H1 (cell line): ENCODE data around the gene APAF1. TPM values are rescaled to one million over a fixed set of nuclear protein-coding genes. Genes with fewer than 3 reads are reported as not detected.

Source experiments
- CTCF ChIA-PET: fragments of 300-600 bp; sonication (Branson Sonifier 250); formaldehyde crosslinking; loops from one replicate; lab custom pipeline; 2021; ENCODE audit not compliant: partially characterized antibody; lab: Charles Lee
- POLR2A ChIA-PET: fragments of 300-600 bp; sonication (Branson Sonifier 250); formaldehyde crosslinking; loops from one replicate; lab custom pipeline; 2021; ENCODE audit warnings: inconsistent platforms; ENCODE audit not compliant: partially characterized antibody; lab: Charles Lee
- DNase-seq, 2 experiments: peaks; one replicate each; pipeline versions ENCODE4 v3.0.0 to v3.0.0-alpha.2; 2010 to 2022; ENCODE audit warnings: low spot score in 2 of 2, low read depth in 1 of 2, mixed read lengths in 1 of 2
- FAIRE-seq: peaks from 2 replicates; lab custom pipeline; 2011; peaks lifted over from hg19 to GRCh38; lab: Jason Lieb, UNC
- H2AFZ ChIP-seq: 2 replicates; pipeline ENCODE4 v1.8.1; 2012; ENCODE audit warnings: low read length, inconsistent platforms
- H2AK5ac ChIP-seq: 2 replicates; pipeline ENCODE4 v1.6.1; 2013; ENCODE audit warnings: low read depth, low read length
- H2BK120ac ChIP-seq: replicated peaks from 2 replicates; pipeline ENCODE3; 2013; ENCODE audit warnings: low read depth, low read length, inconsistent platforms
- H2BK12ac ChIP-seq: 2 replicates; pipeline ENCODE4 v1.6.1; 2013; ENCODE audit warnings: low read depth, low read length
- H2BK15ac ChIP-seq: 2 replicates; pipeline ENCODE4 v1.6.1; 2013; ENCODE audit warnings: low read length
- H2BK20ac ChIP-seq: 2 replicates; pipeline ENCODE4 v1.6.1; 2013; ENCODE audit warnings: low read length
- H2BK5ac ChIP-seq: 2 replicates; pipeline ENCODE4 v1.6.1; 2013; ENCODE audit warnings: low read depth, low read length
- H3K14ac ChIP-seq: 2 replicates; pipeline ENCODE4 v1.6.1; 2013; ENCODE audit warnings: inconsistent platforms; ENCODE audit not compliant: insufficient read length
- H3K18ac ChIP-seq: 2 replicates; pipeline ENCODE4 v1.6.1; 2013; ENCODE audit warnings: low read length; ENCODE audit errors: extremely low read depth
- H3K23ac ChIP-seq: 2 replicates; pipeline ENCODE4 v1.6.1; 2013; ENCODE audit warnings: inconsistent platforms; ENCODE audit not compliant: insufficient read length
- H3K23me2 ChIP-seq: 2 replicates; pipeline ENCODE4 v1.6.1; 2013; ENCODE audit warnings: low read depth, low read length
- H3K27ac ChIP-seq: 2 replicates; pipeline ENCODE4 v1.6.1; 2011; ENCODE audit warnings: low read depth, low read length, inconsistent platforms
- H3K27me3 ChIP-seq, 4 experiments: replicated peaks in 1 of 4; 1 replicate in 1 of 4; 2 replicates in 3 of 4; pipeline versions ENCODE4 v1.6.1 to v1.8.1; 2011 to 2013; ENCODE audit warnings: low read length in 3 of 4, mild to moderate bottlenecking in 3 of 4, inconsistent platforms in 2 of 4, mixed read lengths in 2 of 4, moderate library complexity in 1 of 4; ENCODE audit not compliant: control insufficient read depth in 3 of 4, insufficient read depth in 3 of 4; ENCODE audit errors: extremely low read depth in 1 of 4
- H3K36me3 ChIP-seq, 4 experiments: 2 replicates each; pipeline versions ENCODE4 v1.6.1 to v1.8.1; 2011 to 2013; ENCODE audit warnings: mild to moderate bottlenecking in 4 of 4, low read length in 3 of 4, moderate library complexity in 2 of 4, control low read depth in 1 of 4, inconsistent platforms in 1 of 4; ENCODE audit not compliant: insufficient read depth in 4 of 4, control insufficient read depth in 2 of 4
- H3K4ac ChIP-seq: replicated peaks from 2 replicates; pipeline ENCODE3; 2013; ENCODE audit warnings: low read length, low read depth, mixed read lengths, inconsistent platforms; ENCODE audit not compliant: insufficient read length
- H3K4me1 ChIP-seq, 4 experiments: replicated peaks in 1 of 4; 1 replicate in 1 of 4; 2 replicates in 3 of 4; pipeline versions ENCODE4 v1.6.1 to v1.8.1; 2011 to 2013; ENCODE audit warnings: low read length in 3 of 4, inconsistent platforms in 2 of 4, mixed read lengths in 1 of 4; ENCODE audit not compliant: insufficient read depth in 4 of 4, control insufficient read depth in 3 of 4
- H3K4me2 ChIP-seq, 2 experiments: 2 replicates each; pipeline versions ENCODE4 v1.6.1 to v1.8.1; 2011 to 2013; ENCODE audit warnings: low read depth in 2 of 2, low read length in 2 of 2, control low read depth in 1 of 2, inconsistent platforms in 1 of 2, mild to moderate bottlenecking in 1 of 2; ENCODE audit not compliant: insufficient read depth in 1 of 2
- H3K4me3 ChIP-seq, 4 experiments: fragments of 200-600, 300-600 bp in 1 of 4; sonication (generic), shearing (Covaris generic), sonication (Bioruptor Twin) in 1 of 4; 2 replicates each; pipeline versions ENCODE4 v1.5.1 to v1.8.1; 2011 to 2016; ENCODE audit warnings: low read length in 4 of 4, low read depth in 3 of 4, control low read depth in 2 of 4, inconsistent platforms in 2 of 4, mild to moderate bottlenecking in 2 of 4, mixed read lengths in 1 of 4, moderate library complexity in 1 of 4; ENCODE audit not compliant: insufficient read depth in 2 of 4; ENCODE audit errors: extremely low read depth in 1 of 4
- H3K56ac ChIP-seq: replicated peaks from 2 replicates; pipeline ENCODE3; 2013; ENCODE audit warnings: low read depth, mild to moderate bottlenecking, mixed read lengths, low read length, inconsistent platforms; ENCODE audit not compliant: insufficient read length
- H3K79me1 ChIP-seq: 2 replicates; pipeline ENCODE4 v1.6.1; 2013; ENCODE audit warnings: low read depth, low read length, control low read depth
- H3K79me2 ChIP-seq, 2 experiments: 2 replicates each; pipeline versions ENCODE4 v1.6.1 to v1.8.1; 2012 to 2013; ENCODE audit warnings: low read length in 2 of 2, mild to moderate bottlenecking in 2 of 2, inconsistent platforms in 1 of 2; ENCODE audit not compliant: insufficient read depth in 2 of 2, control insufficient read depth in 1 of 2
- H3K9ac ChIP-seq, 4 experiments: replicated peaks in 1 of 4; 1 replicate in 1 of 4; 2 replicates in 3 of 4; pipeline versions ENCODE4 v1.6.1 to v1.8.1; 2011 to 2013; ENCODE audit warnings: low read depth in 3 of 4, low read length in 3 of 4, control low read depth in 2 of 4, mild to moderate bottlenecking in 2 of 4, moderate library complexity in 2 of 4, inconsistent platforms in 1 of 4; ENCODE audit errors: extremely low read depth in 1 of 4
- H3K9me3 ChIP-seq, 2 experiments: 2 replicates each; pipeline versions ENCODE4 v1.6.1 to v1.8.1; 2012 to 2013; ENCODE audit warnings: mild to moderate bottlenecking in 2 of 2, moderate library complexity in 2 of 2, control low read depth in 1 of 2, inconsistent platforms in 1 of 2, low read depth in 1 of 2, low read length in 1 of 2, mixed read lengths in 1 of 2; ENCODE audit not compliant: insufficient read depth in 2 of 2
- H4K20me1 ChIP-seq, 2 experiments: replicated peaks in 1 of 2; 2 replicates each; pipeline versions ENCODE3 to v1.8.1; 2011 to 2013; ENCODE audit warnings: inconsistent platforms in 2 of 2, low read length in 2 of 2, mild to moderate bottlenecking in 1 of 2; ENCODE audit not compliant: insufficient read depth in 2 of 2, control insufficient read depth in 1 of 2
- H4K5ac ChIP-seq: 2 replicates; pipeline ENCODE4 v1.6.1; 2013; ENCODE audit warnings: low read length, low read depth, mixed read lengths, inconsistent platforms; ENCODE audit not compliant: insufficient read length
- H4K8ac ChIP-seq: 2 replicates; pipeline ENCODE4 v1.8.0; 2013; ENCODE audit warnings: mild to moderate bottlenecking, moderate library complexity, low read length, inconsistent platforms; ENCODE audit not compliant: insufficient read depth; ENCODE audit errors: extremely low read depth
- H4K91ac ChIP-seq: replicated peaks from 2 replicates; pipeline ENCODE3; 2013; ENCODE audit warnings: low read length, mixed read lengths, inconsistent platforms; ENCODE audit not compliant: insufficient read length
- ASH2L ChIP-seq: fragments of 200-600, 300-600 bp; sonication (generic); IDR thresholded peaks from one replicate; pipeline ENCODE4 v1.7.1; 2017; ENCODE audit warnings: low read length
- BACH1 ChIP-seq: IDR thresholded peaks from 2 replicates; pipeline ENCODE4 v1.6.1; 2012; ENCODE audit warnings: low read length, improper control_type of control experiment
- BRCA1 ChIP-seq: IDR thresholded peaks from 2 replicates; pipeline ENCODE4 v1.6.1; 2012; ENCODE audit warnings: low read depth, low read length, improper control_type of control experiment
- MAFK ChIP-seq: IDR thresholded peaks from 2 replicates; pipeline ENCODE4 v1.6.1; 2012; ENCODE audit warnings: low read depth, mild to moderate bottlenecking, improper control_type of control experiment, low read length
- RNF2 ChIP-seq: fragments of 200-900, 300-1000 bp; sonication (generic); IDR thresholded peaks from 2 replicates; pipeline ENCODE4 v1.7.1; 2016; ENCODE audit warnings: borderline replicate concordance, low read depth, mild to moderate bottlenecking, antibody characterized with exemption, low read length; ENCODE audit not compliant: poor library complexity, severe bottlenecking; ENCODE audit errors: missing control alignments
- SP4 ChIP-seq: IDR thresholded peaks from 2 replicates; pipeline ENCODE4 v1.6.1; 2012; ENCODE audit warnings: low read length, inconsistent platforms
- TAF1 ChIP-seq: IDR thresholded peaks from 2 replicates; pipeline ENCODE4 v1.6.1; 2011; ENCODE audit warnings: mild to moderate bottlenecking, low read depth, low read length
- YY1 ChIP-seq: IDR thresholded peaks from 2 replicates; pipeline ENCODE4 v1.6.1; 2011; ENCODE audit warnings: low read depth, mild to moderate bottlenecking, low read length
- WGBS, 2 experiments: shearing (Covaris generic) in 1 of 2; methylation state at CpG; one replicate each; pipeline versions ENCODE4 v1.1.6 to v1.1.7; 2013 to 2015; ENCODE audit warnings: low lambda C conversion rate in 2 of 2, mixed read lengths in 2 of 2, inconsistent platforms in 1 of 2, low coverage in 1 of 2, missing lambda C conversion rate in 1 of 2; ENCODE audit not compliant: insufficient replicate concordance in 2 of 2, insufficient coverage in 1 of 2, insufficient read length in 1 of 2; ENCODE audit errors: extremely low coverage in 1 of 2, missing lambda C conversion rate in 1 of 2; 5-methylcytosine and 5-hydroxymethylcytosine counted together
- polyA plus RNA-seq, 7 experiments: library from polyadenylated mRNA; depleted of rRNA in 3 of 7; stranded (reverse) in 5 of 7; unstranded in 2 of 7; fragments of >200 nt in 5 of 7; fragments of 200-250 nt in 2 of 7; gene quantifications; 1 replicate in 5 of 7; 2 replicates in 1 of 7; 4 replicates in 1 of 7; pipeline versions ENCODE4 v1.2.1 to v1.2.3, GENCODE V29; 2011 to 2013; ENCODE audit warnings: missing spikeins in 2 of 7, mixed read lengths in 2 of 7
- total RNA-seq: library from RNA; stranded (reverse); fragmentation: NEBNext Ultra II Directional; extraction: Animal tissue kit (Norgen Biotek cat#: 25700); gene quantifications from 2 replicates; pipeline ENCODE4 v1.2.1, GENCODE V29; 2021

APAF1 gene
- total and polyA plus RNA-seq, 2 of the 8 experiments (the other 6 are each of a cell fraction or from before 2014, with no cell fraction given): 4.7 to 22.6 TPM

GRCh38 chr12:98684199-98684598 lies 39.1 kb downstream of the APAF1 start:
- H3K79me2 ChIP-seq: no peaks in the 10 kb centered on the region
- no peak overlapping the region for H2BK15ac ChIP-seq
- H4K5ac ChIP-seq: no peak overlapping the region
- H3K14ac ChIP-seq: no peak overlapping the region
- FAIRE-seq (no peak), DNase-seq (no peak)
- 100% methylated on average over 1 of the region's 2 CpGs for WGBS, 2 experiments
- ChIA-PET POLR2A (no interaction called here), CTCF (interaction anchor here (0.6 to 1.2 kb wide), 5 partner anchors 117 to 471 kb away, joined by 3 read pairs; no protein-coding TSS in a partner anchor)
- no peaks in the 10 kb centered on the region for H3K27me3 ChIP-seq
- H3K4ac ChIP-seq: no peak overlapping the region
- no peak overlapping the region for H3K4me3 ChIP-seq
- H3K18ac ChIP-seq: no peak overlapping the region
- H4K20me1 ChIP-seq: no peaks in the 10 kb centered on the region
- H4K91ac ChIP-seq: no peak overlapping the region
- H4K8ac ChIP-seq: no peak overlapping the region
- no peaks in the 10 kb centered on the region for H3K4me1 ChIP-seq
- H2BK20ac ChIP-seq: no peak overlapping the region
- H2AFZ ChIP-seq: no peak overlapping the region
- no peak overlapping the region for H3K56ac ChIP-seq
- no peak overlapping the region for H2AK5ac ChIP-seq
- no peak overlapping the region for H3K9ac ChIP-seq
- no peak overlapping the region for H3K27ac ChIP-seq
- no peaks in the 10 kb centered on the region for H3K79me1 ChIP-seq
- H3K9me3 ChIP-seq: no peaks in the 10 kb centered on the region
- H3K23ac ChIP-seq: no peak overlapping the region
- TF ChIP-seq MAFK: no peak
- no peak for TF ChIP-seq SP4
- TF ChIP-seq RNF2: no peak
- no peak for TF ChIP-seq YY1
- TF ChIP-seq BRCA1: no peak
- no peak for TF ChIP-seq ASH2L
- TF ChIP-seq BACH1: no peak
- TF ChIP-seq TAF1: no peak
- H3K23me2 ChIP-seq: no peaks in the 10 kb centered on the region
- H3K36me3 ChIP-seq: peaks cover 4 to 25% (median 13%) of the 10 kb centered on the region in 4 experiments; a peak in 6 of 8 replicates
- H2BK12ac ChIP-seq: no peak overlapping the region
- no peak overlapping the region for H3K4me2 ChIP-seq
- H2BK5ac ChIP-seq: no peak overlapping the region
- H2BK120ac ChIP-seq: no peak overlapping the region
